GM11168 (cell line): Measurements from ENCODE around the gene CAMTA1.

Experiments
- in situ Hi-C: fragments of 300-500 bp; cut with MboI; formaldehyde crosslinking; loops from one replicate; pipeline ENCODE4 v1.12.0; 2022; ENCODE audit warnings: low sequenced_read_pairs; ENCODE audit not compliant: unreplicated experiment

The CAMTA1 gene

GRCh38 chr1:7350804-7351203 lies 565.5 kb downstream of the CAMTA1 start:
- in situ Hi-C loops, result no loop called here

- in situ Hi-C loops, result no loop called here
These were observed 566.4 kb downstream of the CAMTA1 start for GRCh38 chr1:7351649-7352048.

GRCh38 chr1:7352364-7352763 lies 567.1 kb downstream of the CAMTA1 start:
- in situ Hi-C loops, result no loop called here

GRCh38 chr1:7352974-7353373 lies 567.7 kb downstream of the CAMTA1 start:
- in situ Hi-C loops, result no loop called here

GRCh38 chr1:7355646-7356045 lies 570.4 kb downstream of the CAMTA1 start:
- in situ Hi-C loops, result no loop called here

- in situ Hi-C loops, result no loop called here
These were observed 570.8 kb downstream of the CAMTA1 start for GRCh38 chr1:7356079-7356478.

- in situ Hi-C loops, result no loop called here
These were observed 573.2 kb downstream of the CAMTA1 start for GRCh38 chr1:7358425-7358824.

GRCh38 chr1:7360526-7360925 lies 575.3 kb downstream of the CAMTA1 start:
- in situ Hi-C loops, result no loop called here

GRCh38 chr1:7362947-7363346 lies 577.7 kb downstream of the CAMTA1 start:
- in situ Hi-C loops, result no loop called here

GRCh38 chr1:7363450-7363849 lies 578.2 kb downstream of the CAMTA1 start:
- in situ Hi-C loops, result no loop called here

GRCh38 chr1:7365706-7366105 lies 580.5 kb downstream of the CAMTA1 start:
- in situ Hi-C loops, result no loop called here

GRCh38 chr1:7366286-7366954 lies 581.2 kb downstream of the CAMTA1 start:
- in situ Hi-C loops, result no loop called here

- in situ Hi-C loops, result no loop called here
These were observed 581.9 kb downstream of the CAMTA1 start for GRCh38 chr1:7366955-7367665.

- in situ Hi-C loops, result no loop called here
These were observed 584.6 kb downstream of the CAMTA1 start for GRCh38 chr1:7369866-7370265.

- in situ Hi-C loops, result no loop called here
These were observed 586.7 kb downstream of the CAMTA1 start for GRCh38 chr1:7371926-7372325.

GRCh38 chr1:7372477-7373120 lies 587.3 kb downstream of the CAMTA1 start:
- in situ Hi-C loops, result no loop called here

- in situ Hi-C loops, result no loop called here
These were observed 588.0 kb downstream of the CAMTA1 start for GRCh38 chr1:7373251-7373650.

- in situ Hi-C loops, result no loop called here
These were observed 588.8 kb downstream of the CAMTA1 start for GRCh38 chr1:7373876-7374562.

- in situ Hi-C loops, result no loop called here
These were observed 589.4 kb downstream of the CAMTA1 start for GRCh38 chr1:7374563-7375160.

GRCh38 chr1:7375329-7375728 lies 590.1 kb downstream of the CAMTA1 start:
- in situ Hi-C loops, result no loop called here
